Measurements from ENCODE around the gene ABHD14A.
A peak's percentile ranks its signal among the peaks of the same experiment; 100 is the strongest.

The ABHD14A gene

DNA sequence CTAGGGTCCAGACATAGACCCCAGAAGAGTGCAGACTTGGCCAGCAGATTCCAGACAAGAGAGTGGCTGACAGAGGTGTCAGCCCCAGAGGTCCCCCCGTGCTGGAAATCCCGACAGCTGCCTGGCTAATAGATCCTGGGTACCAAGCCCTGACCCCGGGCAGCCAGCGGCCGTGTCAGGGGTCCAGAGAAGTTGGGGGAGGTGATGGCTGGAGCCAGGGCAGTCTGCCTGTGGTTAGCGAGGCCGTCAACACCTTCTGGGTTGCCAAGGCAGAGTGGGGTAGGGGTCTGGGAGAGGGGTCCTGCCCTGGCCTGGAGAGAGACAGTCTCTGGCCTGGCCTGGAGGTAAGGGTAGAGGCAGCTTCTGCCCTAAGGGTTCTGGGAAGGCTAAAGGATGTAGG, 45.9 kb downstream of the ABHD14A start:
- DNase-seq (ENCODE audit: low spot score), result no peak

DNA sequence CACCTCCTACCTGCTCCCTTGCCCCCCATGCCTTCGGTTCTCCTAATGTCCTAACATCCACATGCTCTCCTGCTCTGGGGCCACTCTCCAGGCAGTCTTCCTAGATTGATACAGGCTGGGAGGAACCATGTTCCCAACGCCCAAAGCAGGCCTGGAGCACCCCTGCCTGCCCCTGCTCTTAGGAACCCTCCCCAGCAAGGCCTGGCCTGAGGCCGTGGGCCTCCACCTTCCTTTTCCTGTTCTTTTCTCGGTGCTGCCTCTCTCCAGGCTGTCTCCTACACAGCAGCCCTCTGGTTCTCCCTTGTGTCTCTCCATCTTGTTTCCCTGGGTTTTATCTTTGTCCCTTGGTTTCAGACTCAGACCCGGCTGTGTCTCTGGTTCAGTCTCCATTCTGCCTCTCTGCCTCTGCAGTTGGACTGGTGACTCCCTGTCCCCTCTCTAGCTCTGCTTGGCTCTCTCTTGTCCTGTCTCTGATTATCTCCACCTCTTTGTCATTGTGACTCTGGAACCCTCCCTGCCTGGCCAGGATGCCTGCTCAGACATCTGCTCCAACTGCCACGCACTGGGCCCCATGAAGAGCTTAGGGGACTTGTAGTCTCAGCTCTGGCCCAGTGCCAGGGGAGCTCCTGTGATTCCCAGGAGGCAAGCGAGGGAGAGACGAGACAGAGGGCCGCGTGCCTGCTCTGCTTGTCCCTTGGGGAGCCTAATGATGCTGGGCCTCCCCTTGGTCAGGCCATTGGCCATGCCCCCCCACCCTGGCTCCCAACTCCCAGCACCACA, 46.8 kb downstream of the ABHD14A start:
- no peak for DNase-seq (ENCODE audit: low spot score)

DNA sequence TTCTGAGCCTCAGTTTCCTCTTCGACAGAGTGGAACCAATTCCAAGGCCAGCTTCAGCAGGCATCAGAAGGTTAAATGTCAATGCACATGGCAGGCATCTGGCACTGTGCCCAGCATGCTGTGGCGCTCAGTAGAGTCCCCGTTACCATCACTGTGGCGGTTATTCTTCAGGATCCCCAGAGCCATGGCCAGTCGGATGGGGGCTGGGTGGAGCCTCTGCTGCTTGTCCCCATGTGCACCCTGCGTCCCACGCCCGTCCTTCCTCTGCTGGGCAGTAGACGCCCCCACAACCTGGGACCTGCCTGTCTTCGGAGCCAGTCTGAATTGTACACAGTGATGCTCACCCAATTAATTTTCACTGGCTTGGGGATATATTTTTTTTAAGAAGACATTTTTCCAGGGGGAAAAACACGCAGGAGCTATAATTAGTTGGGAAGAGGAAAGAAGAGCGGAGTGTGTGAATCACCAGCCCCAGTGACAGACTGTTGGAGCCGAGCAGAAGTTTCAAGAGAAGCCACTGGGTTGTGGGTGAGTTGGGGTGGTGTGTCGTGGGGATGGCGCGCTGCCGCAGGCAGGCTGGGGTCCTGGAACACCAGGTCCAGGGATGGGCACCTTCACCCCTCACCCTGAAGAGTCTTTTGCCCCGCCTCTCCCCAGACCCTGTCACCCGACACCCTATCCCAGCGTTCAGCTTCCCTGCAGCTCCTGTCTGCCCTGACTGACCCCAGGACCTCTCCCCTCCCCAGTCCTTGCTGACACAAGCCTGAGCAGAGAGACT, 47.6 kb downstream of the ABHD14A start:
- no peak for DNase-seq (ENCODE audit: low spot score)

DNA sequence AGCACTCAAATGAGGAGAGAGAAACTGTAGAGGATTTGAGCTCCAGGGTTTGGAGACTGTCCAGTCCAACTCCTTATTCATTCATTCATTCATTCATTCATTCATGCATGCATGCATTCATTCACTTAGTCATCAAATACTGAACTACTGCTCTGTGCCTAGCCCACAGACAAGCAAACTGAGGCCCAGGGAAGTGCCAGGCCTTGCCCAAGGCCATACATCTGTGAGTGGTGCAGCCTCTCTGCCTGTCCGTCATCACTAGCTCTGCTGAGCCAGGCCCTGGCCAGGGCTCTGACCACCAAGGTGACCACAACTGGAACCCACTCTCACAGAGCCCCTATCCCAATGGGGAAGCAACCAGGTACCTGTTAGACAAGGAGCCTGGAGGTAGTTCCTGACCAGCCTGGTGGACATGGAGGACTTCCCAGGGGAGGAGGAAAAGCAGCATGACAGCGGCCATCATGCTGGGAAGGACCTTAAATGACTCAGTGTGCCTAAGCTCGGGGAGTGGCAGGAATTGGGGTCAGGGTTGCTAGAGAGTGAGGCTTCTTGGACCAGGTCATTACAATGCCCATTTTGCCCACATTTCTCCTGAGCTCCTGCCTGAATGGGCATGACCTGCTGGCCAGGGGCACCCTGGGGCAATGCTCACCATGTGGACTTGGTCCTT, 48.4 kb downstream of the ABHD14A start:
- DNase-seq (ENCODE audit: low spot score), result no peak

DNA sequence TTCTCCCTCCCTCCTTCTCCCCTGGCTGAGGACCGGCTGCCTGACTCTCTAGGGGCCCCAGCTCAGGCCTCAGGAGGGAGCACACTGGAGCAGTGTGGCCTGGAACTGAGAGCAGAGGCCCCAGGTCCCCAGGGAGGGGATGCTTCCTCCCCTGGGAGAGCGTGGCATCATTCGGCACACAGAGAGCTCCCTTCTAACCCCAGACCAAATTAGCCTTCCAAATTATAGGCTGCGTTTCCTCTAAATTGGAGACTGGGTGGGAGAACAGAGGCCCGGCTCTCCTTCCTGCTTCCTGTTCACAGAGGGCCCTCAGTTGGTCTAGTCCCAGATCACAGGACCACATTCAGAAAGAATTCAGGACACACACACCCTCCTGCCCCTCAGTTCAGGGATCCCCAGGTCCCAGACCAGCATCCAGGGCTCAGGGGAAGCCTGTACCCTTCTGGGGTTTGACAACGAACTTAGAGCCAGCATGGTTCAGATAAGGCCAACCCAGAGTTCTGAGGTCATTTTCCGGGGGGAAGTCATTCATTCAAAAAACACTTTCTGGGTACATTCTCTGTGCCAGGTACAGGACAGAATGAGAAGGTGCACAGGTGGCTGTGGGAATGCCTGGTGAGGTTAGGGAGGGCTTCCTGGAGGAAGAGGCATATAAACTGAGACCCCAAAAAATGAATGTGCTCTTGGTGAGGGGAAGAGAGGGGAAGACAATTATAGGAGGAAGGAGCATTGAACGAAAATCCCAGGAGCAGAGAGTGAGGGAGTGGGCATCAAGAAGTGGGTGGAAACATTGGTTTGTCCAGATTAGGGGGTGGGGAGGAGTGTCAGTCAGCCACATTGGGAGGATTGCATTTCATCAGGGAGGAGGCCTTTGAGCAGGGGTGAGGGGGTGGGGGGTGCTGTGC, 49.2 kb downstream of the ABHD14A start:
- DNase-seq (ENCODE audit: low spot score), result no peak

DNA sequence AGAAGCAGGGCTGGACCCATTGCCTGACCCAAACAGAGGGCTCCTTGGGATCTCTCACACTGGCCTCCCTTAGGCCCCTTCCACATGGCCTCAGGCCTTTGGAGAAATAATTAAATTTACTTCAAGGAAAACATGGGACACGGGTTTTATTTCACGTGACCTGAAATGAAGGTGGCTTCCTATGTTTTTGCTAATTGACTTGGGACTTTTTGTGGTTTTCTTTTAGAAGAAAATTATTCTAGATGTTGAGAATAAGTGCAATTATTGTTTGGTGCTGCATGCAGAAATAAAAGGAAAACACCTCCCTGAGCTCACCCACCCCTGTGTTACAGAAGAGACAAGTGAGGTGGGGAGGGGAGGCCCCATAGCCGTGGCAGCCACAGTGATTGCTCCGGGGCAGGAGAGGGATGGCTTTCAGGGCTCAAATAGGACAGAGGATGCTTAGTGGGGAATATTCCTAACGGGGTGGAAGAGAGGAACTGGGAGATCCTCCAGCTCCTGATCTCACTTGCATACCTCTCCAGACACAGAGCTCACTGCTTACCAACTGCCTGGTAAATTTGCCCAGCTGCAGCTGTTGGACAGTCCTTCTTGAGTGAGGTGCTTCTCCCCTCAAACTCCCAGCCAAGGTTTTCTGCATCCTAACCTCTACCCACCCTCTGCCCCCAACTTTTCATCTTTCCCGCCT, 50.0 kb downstream of the ABHD14A start:
- DNase-seq (ENCODE audit: low spot score), result no peak

DNA sequence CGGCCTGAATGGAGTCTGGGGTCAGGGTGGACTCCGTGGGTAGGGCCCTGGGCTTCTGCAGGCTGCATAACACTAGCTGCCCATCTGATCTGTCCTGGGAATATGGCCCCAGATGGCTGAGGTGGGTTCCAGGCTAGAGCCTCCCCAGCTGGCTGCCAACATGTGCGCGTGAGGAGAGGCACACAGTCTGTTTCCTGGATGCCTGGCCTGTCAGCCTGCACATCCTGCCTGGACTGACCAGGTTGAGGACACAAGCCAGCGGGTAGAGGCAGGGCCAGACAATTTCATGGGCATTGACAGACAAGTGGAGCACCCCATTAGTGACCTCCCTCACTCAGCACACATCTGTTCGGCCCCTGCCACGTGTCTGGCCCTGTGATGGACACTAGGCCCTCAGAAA, 50.6 kb downstream of the ABHD14A start:
- DNase-seq (ENCODE audit: low spot score), result no peak

DNA sequence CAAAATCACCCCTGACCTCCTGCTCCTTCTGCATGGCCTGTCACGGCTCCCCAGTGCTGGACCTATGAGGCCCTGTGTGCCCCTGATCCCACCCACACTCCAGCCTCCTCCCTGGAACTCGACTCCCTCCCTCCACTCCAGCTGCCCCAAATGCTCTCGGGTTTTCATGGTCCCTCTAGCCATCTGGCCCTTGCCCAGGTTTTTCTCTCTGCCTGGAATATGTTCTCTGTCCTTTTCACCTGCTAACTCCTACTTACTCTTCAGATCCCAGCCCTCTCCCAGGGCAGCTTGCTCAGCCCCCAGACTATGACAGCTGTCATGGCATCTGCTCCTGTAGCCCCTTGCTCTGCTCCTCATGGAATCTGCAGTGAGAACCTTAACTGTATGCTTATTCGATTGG, 51.2 kb downstream of the ABHD14A start:
- no peak for DNase-seq (ENCODE audit: low spot score)

DNA sequence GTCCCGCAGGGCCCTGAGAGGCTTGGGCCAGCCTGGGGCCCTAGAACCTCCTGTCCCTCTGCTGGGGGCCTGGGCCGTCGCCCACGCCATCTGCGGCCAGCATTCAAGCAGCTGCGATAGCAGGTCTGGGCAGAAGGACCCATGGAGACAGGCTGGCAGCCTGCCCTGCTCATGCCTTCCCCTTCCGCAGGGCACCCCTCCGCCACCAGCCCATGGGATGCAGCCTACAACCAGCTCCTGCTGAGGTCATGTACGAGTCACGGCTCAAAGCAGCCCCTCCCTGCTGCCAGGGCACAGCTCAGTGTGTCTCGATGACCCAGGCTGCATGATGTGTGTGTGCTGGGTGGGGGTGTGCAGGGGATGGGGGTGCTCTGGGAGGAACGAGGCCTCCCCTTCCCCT, 53.7 kb downstream of the ABHD14A start:
- DNase-seq (ENCODE audit: low spot score), result peak; percentile 86

DNA sequence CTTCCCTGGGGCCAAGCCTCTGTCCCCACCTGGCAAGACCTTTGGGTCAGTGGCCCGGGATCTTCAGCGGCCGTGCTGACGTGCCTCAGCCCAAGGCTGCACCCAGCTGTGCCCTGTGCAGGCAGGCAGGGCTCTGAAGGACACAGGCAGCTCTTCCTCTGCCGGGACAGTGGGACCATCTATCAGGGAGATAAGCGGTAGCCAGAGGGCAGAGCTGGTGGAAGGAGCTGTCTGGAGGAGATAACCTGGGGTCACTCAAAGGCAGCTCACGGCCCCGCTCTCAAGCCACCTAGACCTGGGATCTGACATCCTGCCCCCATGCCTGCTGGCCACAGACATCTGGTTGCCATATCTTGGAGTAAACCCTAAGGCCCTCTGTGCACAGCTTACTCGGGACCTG, 54.2 kb downstream of the ABHD14A start:
- DNase-seq (ENCODE audit: low spot score), result no peak

DNA sequence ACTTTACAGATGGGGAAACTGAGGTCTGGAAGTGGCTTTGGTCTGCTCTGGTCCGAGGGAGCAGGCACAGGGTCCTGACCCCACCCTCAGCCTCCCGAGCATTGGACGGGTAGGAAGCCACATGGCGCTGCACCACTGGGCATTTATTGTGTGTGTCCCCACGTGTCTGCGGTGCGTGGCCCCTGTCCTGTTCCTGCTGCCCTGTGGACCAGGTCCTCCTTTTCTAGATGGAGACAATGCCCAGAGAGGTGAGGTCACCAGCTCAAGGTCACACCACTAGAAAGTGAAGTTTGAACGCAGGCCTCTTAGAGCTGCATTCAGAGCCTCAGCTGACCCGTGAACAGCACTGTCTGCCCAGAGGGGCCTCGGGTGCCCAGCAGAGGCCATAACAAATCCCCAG, 54.7 kb downstream of the ABHD14A start:
- no peak for DNase-seq (ENCODE audit: low spot score)

Measured in putamen (tissue), 1 donor.